Prostate gland (tissue), 2 donors: ENCODE data around the gene RHEB. TPM values are rescaled to one million over a fixed set of nuclear protein-coding genes. Genes with fewer than 3 reads are reported as not detected.

Experiments used
- DNase-seq: peaks from one replicate; pipeline ENCODE4 v3.0.0-alpha.2; 2019; ENCODE audit warnings: low spot score
- H3K27ac ChIP-seq, 2 donors: fragments of 200-600 bp; sonication (generic); 2 replicates each; pipeline ENCODE4 v1.5.1; 2017 to 2019
- H3K27me3 ChIP-seq: fragments of 200-600 bp; sonication (generic); replicated peaks from 2 replicates; pipeline ENCODE4 v1.5.1; 2019; ENCODE audit not compliant: insufficient read depth
- H3K36me3 ChIP-seq, 2 donors: fragments of 200-600 bp; sonication (generic); 1 replicate in 1 of 2; 2 replicates in 1 of 2; pipeline versions ENCODE4 v1.5.1 to v1.8.1; 2017 to 2019
- H3K4me1 ChIP-seq: fragments of 200-600 bp; sonication (generic); replicated peaks from 2 replicates; pipeline ENCODE4 v1.5.1; 2019
- H3K4me3 ChIP-seq, 2 donors: fragments of 200-600 bp; sonication (generic); 2 replicates each; pipeline ENCODE4 v1.5.1; 2017 to 2019
- H3K9me3 ChIP-seq: fragments of 200-600 bp; sonication (generic); 2 replicates; pipeline ENCODE4 v1.5.1; 2017
- POLR2A ChIP-seq: fragments of 450-650 bp; IDR thresholded peaks from one replicate; pipeline ENCODE4 v1.6.1; 2016; ENCODE audit warnings: antibody characterized with exemption, mild to moderate bottlenecking
- POLR2AphosphoS5 ChIP-seq: sonication (generic); formaldehyde crosslinking; IDR thresholded peaks from one replicate; pipeline ENCODE4 v1.6.1; 2017; ENCODE audit warnings: antibody characterized with exemption
- WGBS: methylation state at CpG from one replicate; pipeline ENCODE4 v1.1.5; 2018; 5-methylcytosine and 5-hydroxymethylcytosine counted together
- intact Hi-C: fragments of 100-400 bp; cut with DNase I; formaldehyde crosslinking; loops from one replicate; pipeline ENCODE4 v1.14.2; 2022
- total RNA-seq, 2 donors: library from RNA; depleted of rRNA; stranded (reverse); fragments of >200 nt; gene quantifications; one replicate each; pipeline ENCODE4 v1.1.0, GENCODE V29; 2016
- TF ChIP-seq, protein P1 (sequence below), 4 experiments: fragments of 200-600 bp in 2 of 4; fragments of 450-650 bp in 2 of 4; sonication (generic) in 2 of 4; IDR thresholded peaks; 1 replicate in 3 of 4; 2 replicates in 1 of 4; pipeline ENCODE4 v1.5.1; 2016 to 2019; ENCODE audit warnings: antibody characterized with exemption in 4 of 4, mild to moderate bottlenecking in 2 of 4, moderate library complexity in 2 of 4

The RHEB gene
- total RNA-seq, 2 donors from 2014 or later: 59.3 to 63.1 TPM

DNA sequence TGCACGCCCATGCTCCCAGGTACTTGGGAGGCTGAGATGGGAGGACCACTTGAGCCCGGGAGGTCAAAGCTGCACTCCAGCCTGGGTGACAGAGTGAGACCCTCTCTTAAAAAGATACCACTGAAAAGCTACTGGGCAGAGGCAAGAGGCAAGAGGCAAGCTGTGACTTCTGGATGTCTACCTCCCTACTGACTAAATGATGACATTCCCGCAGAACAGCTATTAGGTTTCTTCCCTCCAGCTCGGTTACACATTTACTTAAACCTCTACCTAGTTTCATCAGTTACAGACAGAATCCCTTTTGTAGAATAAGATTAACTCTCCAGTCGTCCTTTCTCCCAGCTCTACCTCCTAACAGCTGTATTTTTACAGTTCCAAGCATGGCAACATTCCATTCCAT, 21.2 kb downstream of the RHEB start:
- whole genome bisulfite sequencing: 70% methylated on average over 5 of the region's 5 CpGs
- no peak for TF ChIP-seq POLR2A
- H3K27me3 ChIP-seq: no peaks in the 10 kb centered on the region
- no peak overlapping the region for H3K27ac ChIP-seq
- intact Hi-C loops: no loop called here
- no peak for DNase-seq
- H3K9me3 ChIP-seq: no peaks in the 10 kb centered on the region
- H3K4me3 ChIP-seq: no peak overlapping the region
- H3K4me1 ChIP-seq: no peaks in the 10 kb centered on the region
- H3K36me3 ChIP-seq: no peaks in the 10 kb centered on the region

DNA sequence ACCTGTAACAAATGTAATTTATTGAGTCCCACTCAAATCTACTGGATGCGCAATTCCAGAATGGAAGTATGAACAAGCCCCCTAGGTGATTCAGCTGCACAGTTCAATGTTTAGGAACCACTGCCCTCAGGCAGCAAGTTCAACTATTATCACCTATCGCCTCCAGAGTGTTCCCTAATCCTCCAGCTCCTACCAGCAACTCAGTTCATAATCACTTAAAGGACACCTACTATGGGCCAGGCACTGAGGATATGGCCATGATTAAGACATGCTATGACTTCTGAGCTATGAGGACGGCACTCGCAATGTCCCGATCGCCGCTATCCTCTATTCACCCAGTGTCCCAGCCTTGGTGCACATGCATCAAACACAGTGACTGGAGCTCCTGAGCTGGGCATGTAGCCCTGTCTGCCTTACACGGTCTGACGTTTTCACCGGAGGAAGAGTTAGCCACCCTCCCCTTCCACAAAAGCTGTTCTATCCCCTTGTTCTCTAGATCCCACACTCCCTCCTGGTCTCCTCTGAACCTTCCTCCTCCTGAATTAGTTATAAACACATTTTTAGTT, 22.3 kb downstream of the RHEB start:
- Histone ChIP-seq H3K4me3 (no peak overlapping the region), H3K27me3 (no peaks in the 10 kb centered on the region), H3K27ac (no peak overlapping the region), H3K4me1 (no peaks in the 10 kb centered on the region), H3K36me3 (no peaks in the 10 kb centered on the region), H3K9me3 (no peaks in the 10 kb centered on the region)
- 91% methylated on average over 10 of the region's 10 CpGs for WGBS
- no peak for TF ChIP-seq POLR2AphosphoS5
- intact Hi-C loops: no loop called here
- DNase-seq: no peak

DNA sequence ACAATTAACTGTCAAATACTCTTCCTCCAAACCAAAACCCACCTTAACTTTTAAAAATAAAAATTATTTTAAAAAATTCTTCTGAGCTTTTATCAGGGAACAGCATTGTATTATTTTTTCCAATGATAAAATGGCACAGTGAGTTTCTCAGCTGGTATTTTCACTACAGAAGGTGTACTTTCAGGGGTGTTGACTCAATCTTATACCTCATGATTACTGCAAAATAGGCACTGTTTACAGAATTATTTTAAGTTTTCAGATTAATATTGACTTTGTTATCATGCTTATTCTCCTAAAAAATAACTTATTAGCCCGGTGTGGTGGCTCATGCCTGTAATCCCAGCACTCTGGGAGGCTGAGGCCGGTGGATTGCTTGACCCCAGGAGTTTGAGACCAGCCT, 24.3 kb downstream of the RHEB start:
- Histone ChIP-seq H3K36me3 (no peaks in the 10 kb centered on the region), H3K4me3 (no peak overlapping the region), H3K4me1 (no peaks in the 10 kb centered on the region), H3K27me3 (no peaks in the 10 kb centered on the region), H3K27ac (no peak overlapping the region), H3K9me3 (no peaks in the 10 kb centered on the region)
- 94% methylated on average over 2 of the region's 2 CpGs for WGBS
- intact Hi-C loops: no loop called here
- TF ChIP-seq POLR2AphosphoS5 (no peak), POLR2A (no peak)
- TF ChIP-seq, protein P1, sequence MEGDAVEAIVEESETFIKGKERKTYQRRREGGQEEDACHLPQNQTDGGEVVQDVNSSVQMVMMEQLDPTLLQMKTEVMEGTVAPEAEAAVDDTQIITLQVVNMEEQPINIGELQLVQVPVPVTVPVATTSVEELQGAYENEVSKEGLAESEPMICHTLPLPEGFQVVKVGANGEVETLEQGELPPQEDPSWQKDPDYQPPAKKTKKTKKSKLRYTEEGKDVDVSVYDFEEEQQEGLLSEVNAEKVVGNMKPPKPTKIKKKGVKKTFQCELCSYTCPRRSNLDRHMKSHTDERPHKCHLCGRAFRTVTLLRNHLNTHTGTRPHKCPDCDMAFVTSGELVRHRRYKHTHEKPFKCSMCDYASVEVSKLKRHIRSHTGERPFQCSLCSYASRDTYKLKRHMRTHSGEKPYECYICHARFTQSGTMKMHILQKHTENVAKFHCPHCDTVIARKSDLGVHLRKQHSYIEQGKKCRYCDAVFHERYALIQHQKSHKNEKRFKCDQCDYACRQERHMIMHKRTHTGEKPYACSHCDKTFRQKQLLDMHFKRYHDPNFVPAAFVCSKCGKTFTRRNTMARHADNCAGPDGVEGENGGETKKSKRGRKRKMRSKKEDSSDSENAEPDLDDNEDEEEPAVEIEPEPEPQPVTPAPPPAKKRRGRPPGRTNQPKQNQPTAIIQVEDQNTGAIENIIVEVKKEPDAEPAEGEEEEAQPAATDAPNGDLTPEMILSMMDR (IDR thresholded peaks at IDR 0.05): no peak
- no peak for DNase-seq

DNA sequence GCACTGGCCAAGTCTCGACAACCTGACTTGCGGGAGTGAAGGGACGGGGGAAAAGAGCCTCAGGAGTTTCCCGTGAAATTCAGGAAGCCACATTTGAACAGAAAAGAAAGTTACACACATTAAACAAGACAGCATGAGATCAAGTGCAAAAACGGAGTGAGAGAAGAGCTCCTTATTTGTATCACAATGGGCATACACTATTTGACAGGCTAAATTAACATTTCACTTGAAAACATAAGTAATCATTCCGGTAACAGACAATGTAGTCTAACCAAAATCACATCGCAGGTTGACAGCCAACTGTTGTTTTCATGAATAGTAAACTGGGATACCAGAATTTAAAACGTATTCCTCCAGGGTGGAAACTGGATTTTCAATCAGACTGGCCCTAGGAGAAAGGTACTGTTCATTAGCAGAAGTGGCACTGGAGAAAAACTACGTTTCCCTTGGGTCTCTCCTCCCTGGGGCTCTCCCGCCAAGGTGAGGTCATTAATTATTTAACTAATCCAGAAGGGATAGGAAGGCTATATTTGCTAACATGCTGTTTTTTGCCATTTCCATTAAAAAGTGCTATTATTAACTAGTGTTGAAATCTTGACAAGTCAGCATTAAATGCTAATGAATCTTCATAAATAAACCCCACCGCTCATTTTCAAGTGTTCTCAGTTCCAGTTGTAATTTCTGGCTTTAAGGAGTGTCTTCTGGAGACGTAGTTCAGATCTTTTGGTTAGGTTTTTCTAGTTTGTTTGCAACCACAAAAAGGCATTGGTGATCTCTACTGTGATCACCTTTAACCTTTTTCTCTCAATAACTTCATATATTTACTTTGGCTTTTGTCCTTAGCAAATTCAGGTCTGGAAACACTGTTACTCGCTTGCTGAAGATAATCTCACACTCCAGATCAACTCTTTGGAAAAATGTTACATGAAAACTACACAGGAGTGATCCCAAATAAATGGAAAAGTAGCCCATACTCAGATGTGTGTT, 25.1 kb downstream of the RHEB start:
- Histone ChIP-seq H3K27ac (no peak overlapping the region), H3K36me3 (no peaks in the 10 kb centered on the region), H3K4me3 (no peak overlapping the region), H3K4me1 (no peaks in the 10 kb centered on the region), H3K27me3 (no peaks in the 10 kb centered on the region), H3K9me3 (no peaks in the 10 kb centered on the region)
- 47% methylated on average over 13 of the region's 13 CpGs for WGBS
- DNase-seq: no peak
- TF ChIP-seq, protein P1 (IDR thresholded peaks at IDR 0.05): no peak
- TF ChIP-seq POLR2A: no peak
- no peak for TF ChIP-seq POLR2AphosphoS5
- intact Hi-C loops: no loop called here

DNA sequence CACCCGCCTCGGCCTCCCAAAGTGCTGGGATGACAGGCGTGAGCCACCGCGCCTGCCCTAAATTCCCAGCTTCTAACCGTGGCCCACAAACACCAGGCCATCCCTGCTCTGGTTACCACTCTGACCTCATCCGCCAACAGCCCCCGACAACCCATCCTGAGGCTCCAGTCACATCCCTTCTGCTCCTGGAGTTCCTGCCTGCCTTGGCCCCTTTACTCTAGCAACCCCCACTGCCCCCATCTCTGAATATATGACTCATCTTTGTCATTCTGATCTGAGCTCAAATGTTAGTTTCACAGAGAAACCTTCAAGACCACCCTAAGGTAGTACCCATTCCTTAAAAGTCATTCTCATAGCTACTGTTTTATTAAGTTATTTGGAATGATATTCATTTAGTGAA, 26.6 kb downstream of the RHEB start:
- intact Hi-C loops: no loop called here
- DNase-seq: no peak
- Histone ChIP-seq H3K27ac (no peak overlapping the region), H3K9me3 (no peaks in the 10 kb centered on the region), H3K27me3 (no peaks in the 10 kb centered on the region), H3K4me3 (no peak overlapping the region), H3K4me1 (no peaks in the 10 kb centered on the region), H3K36me3 (no peaks in the 10 kb centered on the region)
- TF ChIP-seq, protein P1 (IDR thresholded peaks at IDR 0.05): no peak
- TF ChIP-seq POLR2AphosphoS5: no peak
- TF ChIP-seq POLR2A: no peak
- WGBS: 93% methylated on average over 8 of the region's 8 CpGs

DNA sequence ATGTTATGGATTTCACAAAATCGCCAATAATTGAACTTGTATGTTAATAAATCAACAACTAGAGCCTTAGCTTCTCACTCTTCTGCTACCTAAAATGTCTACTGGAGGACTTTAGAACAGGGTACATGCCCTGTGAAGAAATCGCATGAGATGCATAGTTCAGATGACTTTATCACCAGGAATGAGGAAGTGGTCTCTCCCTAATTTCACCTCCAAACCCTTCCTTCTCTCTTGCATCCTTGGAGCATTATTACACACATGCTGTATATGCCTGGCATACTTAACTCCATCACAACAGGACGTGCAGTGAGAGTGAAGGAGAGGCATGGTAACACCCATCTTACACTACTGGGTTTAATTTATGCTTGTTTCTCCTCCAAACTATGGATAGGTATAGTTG, 27.8 kb downstream of the RHEB start:
- Histone ChIP-seq H3K9me3 (no peaks in the 10 kb centered on the region), H3K27me3 (no peaks in the 10 kb centered on the region), H3K4me3 (no peak overlapping the region), H3K27ac (no peak overlapping the region), H3K36me3 (no peaks in the 10 kb centered on the region), H3K4me1 (no peaks in the 10 kb centered on the region)
- 91% methylated on average over 3 of the region's 3 CpGs for WGBS
- no peak for DNase-seq
- no peak for TF ChIP-seq POLR2A
- TF ChIP-seq POLR2AphosphoS5: no peak
- TF ChIP-seq, protein P1 (IDR thresholded peaks at IDR 0.05): no peak
- intact Hi-C loops: no loop called here
